PC-9 (cell line): Measurements from ENCODE around the gene MPZ. TPM values are rescaled to one million over a fixed set of nuclear protein-coding genes. Genes with fewer than 3 reads are reported as not detected.
A peak's percentile ranks its signal among the peaks of the same experiment; 100 is the strongest.

Experiments used
- BruUV-seq: library from RNA; stranded (reverse); fragments of 400-500 nt; replicated peaks from 2 replicates; lab custom pipeline; 2021; lab: Mats Ljungman, UMichigan
- CTCF ChIA-PET: fragments of 300-600 bp; sonication (Branson Sonifier 250); formaldehyde crosslinking; loops from one replicate; lab custom pipeline; 2022; ENCODE audit warnings: antibody characterized with exemption; lab: Charles Lee
- POLR2A ChIA-PET: fragments of 300-600 bp; sonication (Branson Sonifier 250); formaldehyde crosslinking; loops from one replicate; lab custom pipeline; 2022; ENCODE audit warnings: antibody characterized with exemption; ENCODE audit not compliant: unreplicated experiment; lab: Charles Lee
- DNase-seq, 2 experiments: peaks; one replicate each; pipeline versions ENCODE4 v3.0.0 to v3.0.0-alpha.2; 2015 to 2022; ENCODE audit warnings: mixed read lengths in 1 of 2
- H2AFZ ChIP-seq: fragments of 200-600 bp; sonication (generic); 2 replicates; pipeline ENCODE4 v1.8.1; 2017; ENCODE audit warnings: antibody characterized with exemption
- H3F3A ChIP-seq: fragments of 200-600 bp; sonication (generic); 2 replicates; pipeline ENCODE4 v1.8.1; 2017; ENCODE audit warnings: antibody characterized with exemption, mild to moderate bottlenecking, low read depth; ENCODE audit not compliant: insufficient read depth
- H3K27ac ChIP-seq: fragments of 200-600 bp; sonication (generic); 2 replicates; pipeline ENCODE4 v1.6.1; 2016; ENCODE audit warnings: mixed run types
- H3K27me3 ChIP-seq: fragments of 200-600 bp; sonication (generic); 2 replicates; pipeline ENCODE4 v1.6.1; 2016; ENCODE audit warnings: low read depth, mixed run types; ENCODE audit not compliant: insufficient read depth
- H3K36me3 ChIP-seq: fragments of 200-600 bp; sonication (generic); 2 replicates; pipeline ENCODE4 v1.6.1; 2016; ENCODE audit warnings: low read depth, mixed run types
- H3K4me1 ChIP-seq: fragments of 200-600 bp; sonication (generic); replicated peaks from 2 replicates; pipeline ENCODE4 v1.6.1; 2016; ENCODE audit warnings: mixed run types; ENCODE audit not compliant: insufficient read depth
- H3K4me2 ChIP-seq: fragments of 200-600 bp; sonication (generic); 2 replicates; pipeline ENCODE4 v1.6.1; 2017; ENCODE audit warnings: mixed run types
- H3K4me3 ChIP-seq: fragments of 200-600 bp; sonication (generic); 2 replicates; pipeline ENCODE4 v1.6.1; 2016; ENCODE audit warnings: mixed run types
- H3K79me2 ChIP-seq: fragments of 200-600 bp; sonication (generic); 2 replicates; pipeline ENCODE4 v1.6.1; 2017; ENCODE audit warnings: low read depth, mixed run types
- H3K9me2 ChIP-seq: fragments of 200-600 bp; sonication (generic); 2 replicates; pipeline ENCODE4 v1.8.1; 2017; ENCODE audit warnings: mild to moderate bottlenecking; ENCODE audit not compliant: insufficient read depth
- H3K9me3 ChIP-seq: fragments of 200-600 bp; sonication (generic); 2 replicates; pipeline ENCODE4 v1.8.1; 2016; ENCODE audit warnings: low read depth; ENCODE audit not compliant: insufficient read depth
- H4K20me1 ChIP-seq: fragments of 200-600 bp; sonication (generic); 2 replicates; pipeline ENCODE4 v1.8.1; 2017; ENCODE audit not compliant: insufficient read depth
- CTCF ChIP-seq: fragments of 200-600 bp; sonication (generic); conservative IDR thresholded peaks from 2 replicates; pipeline ENCODE4 v1.6.1; 2017; ENCODE audit warnings: mixed run types, antibody characterized with exemption, mild to moderate bottlenecking, moderate library complexity
- EZH2 ChIP-seq: fragments of 200-600 bp; sonication (generic); IDR thresholded peaks from 2 replicates; pipeline ENCODE4 v1.8.0; 2017; ENCODE audit warnings: antibody characterized with exemption, low read depth
- intact Hi-C: fragments of 100-400 bp; cut with micrococcal nuclease; formaldehyde crosslinking; loops from one replicate; pipeline ENCODE4 v1.10.0; 2022; ENCODE audit not compliant: unreplicated experiment
- total RNA-seq: library from RNA; stranded (reverse); gene quantifications from 2 replicates; pipeline ENCODE4 v1.2.3, GENCODE V29; 2021

The MPZ gene
- total RNA-seq, 1 experiment from 2014 or later = 0.39 TPM

- H3K27ac ChIP-seq = no peak overlapping the region
- H2AFZ ChIP-seq = no peak overlapping the region
- intact Hi-C loops = no loop called here
- H3F3A ChIP-seq = peaks cover 23% of the 10 kb centered on the region; the same call in 1 of the 2 replicates
- peaks cover 29% of the 10 kb centered on the region for H3K4me1 ChIP-seq
- POLR2A ChIA-PET = interaction anchor here (0.7 kb wide), 1 partner anchor 83 kb away, joined by 4 read pairs; the partner anchor contains the start of gene B4GALT3
- H3K36me3 ChIP-seq = no peaks in the 10 kb centered on the region
- CTCF ChIA-PET = no interaction called here
- H3K4me3 ChIP-seq = peak overlapping the region; percentile 9; the same call in 1 of the 2 replicates
- H3K79me2 ChIP-seq = no peaks in the 10 kb centered on the region
- no peaks in the 10 kb centered on the region for H3K9me2 ChIP-seq
- no peaks in the 10 kb centered on the region for H3K9me3 ChIP-seq
- H4K20me1 ChIP-seq = no peaks in the 10 kb centered on the region
- peak overlapping the region; percentile 61 for H3K4me2 ChIP-seq
- no TSS peak for BruUV-seq
- TF ChIP-seq EZH2 (no peak), CTCF (no peak)
- DNase-seq = no peak
- H3K27me3 ChIP-seq = peaks cover 19% of the 10 kb centered on the region
These were observed 49.1 kb downstream of the MPZ start for GRCh38 chr1:161260376-161261260.

- no peaks in the 10 kb centered on the region for H3K79me2 ChIP-seq
- no peak overlapping the region for H3K4me3 ChIP-seq
- H3K9me2 ChIP-seq = no peaks in the 10 kb centered on the region
- peaks cover 19% of the 10 kb centered on the region for H3K27me3 ChIP-seq
- no peak overlapping the region; the same call in 1 of the 2 replicates for H3K4me2 ChIP-seq
- no peaks in the 10 kb centered on the region for H4K20me1 ChIP-seq
- H3K36me3 ChIP-seq = no peaks in the 10 kb centered on the region
- H3K4me1 ChIP-seq = peaks cover 29% of the 10 kb centered on the region
- H3F3A ChIP-seq = peaks cover 23% of the 10 kb centered on the region; the same call in 1 of the 2 replicates
- no peak overlapping the region for H3K27ac ChIP-seq
- TF ChIP-seq EZH2 (no peak), CTCF (no peak)
- POLR2A ChIA-PET = no interaction called here
- no TSS peak for BruUV-seq
- no peaks in the 10 kb centered on the region for H3K9me3 ChIP-seq
- no peak overlapping the region for H2AFZ ChIP-seq
- DNase-seq = no peak
- CTCF ChIA-PET = no interaction called here
- intact Hi-C loops = no loop called here
These were observed 50.0 kb downstream of the MPZ start for GRCh38 chr1:161259765-161260164.

- CTCF ChIA-PET = no interaction called here
These were observed 50.4 kb downstream of the MPZ start for GRCh38 chr1:161259345-161259702.

More at GRCh38 chr1:161259345-161259702, 50.4 kb downstream of the MPZ start:
- Histone ChIP-seq H3K79me2 (no peaks in the 10 kb centered on the region), H3K9me3 (no peaks in the 10 kb centered on the region), H2AFZ (no peak overlapping the region), H4K20me1 (no peaks in the 10 kb centered on the region), H3K9me2 (no peaks in the 10 kb centered on the region), H3K4me1 (peaks cover 29% of the 10 kb centered on the region), H3K27me3 (peaks cover 19% of the 10 kb centered on the region), H3K4me2 (peak overlapping the region; percentile 83; the same call in 1 of the 2 replicates), H3K36me3 (no peaks in the 10 kb centered on the region), H3K4me3 (no peak overlapping the region), H3K27ac (no peak overlapping the region), H3F3A (peaks cover 23% of the 10 kb centered on the region; the same call in 1 of the 2 replicates)
- intact Hi-C loops = no loop called here
- TF ChIP-seq EZH2 (no peak), CTCF (no peak)
- POLR2A ChIA-PET = no interaction called here
- BruUV-seq = no TSS peak
- no peak for DNase-seq
